ENCODE data around the gene MRRF. TPM values are rescaled to one million over a fixed set of nuclear protein-coding genes. Genes with fewer than 3 reads are reported as not detected.
A peak's percentile ranks its signal among the peaks of the same experiment; 100 is the strongest.

The MRRF gene
- polyA plus RNA-seq, 1 donor (not counting 4 experiments of a cell fraction or from before 2014, with no cell fraction given), result 82.6 TPM

- no peak overlapping the region for H2AFZ ChIP-seq (ENCODE audit: control insufficient read depth, low read length)
- H3K79me2 ChIP-seq (ENCODE audit: control insufficient read depth, insufficient read depth, low read length), result peaks cover 59% of the 10 kb centered on the region
- FAIRE-seq, result no peak
- H3K27me3 ChIP-seq (ENCODE audit: control insufficient read depth, extremely low read depth, insufficient read depth, low read length), result no peaks in the 10 kb centered on the region
- H4K20me1 ChIP-seq (ENCODE audit: control insufficient read depth, extremely low read depth, insufficient read depth, low read length), result no peaks in the 10 kb centered on the region
- no peak for DNase-seq (ENCODE audit: low read depth, low spot score)
- dilution Hi-C loops (cut with MboI; ENCODE audit: extremely low pct_ligation_motif_present, low sequenced_read_pairs), result no loop called here
- no peak overlapping the region for H3K9ac ChIP-seq (ENCODE audit: control insufficient read depth, extremely low read depth, insufficient read depth, low read length)
- peaks cover 4 to 8% of the 10 kb centered on the region in 2 experiments for H3K36me3 ChIP-seq (ENCODE audit: control insufficient read depth in 2 of 2, extremely low read depth in 1 of 2, insufficient read depth in 2 of 2, low read length in 2 of 2)
- H3K4me3 ChIP-seq (ENCODE audit: control insufficient read depth in 2 of 3, extremely low read depth in 1 of 3, insufficient read depth in 2 of 3, low read depth in 1 of 3, low read length in 3 of 3), result no peak overlapping the region
- no peaks in the 10 kb centered on the region for H3K9me1 ChIP-seq (ENCODE audit: control insufficient read depth, extremely low read depth, insufficient read depth, low read length)
- no peak overlapping the region for H3K27ac ChIP-seq (ENCODE audit: control insufficient read depth, insufficient read depth, low read length)
- H3K9me3 ChIP-seq (ENCODE audit: control insufficient read depth, low read depth, low read length), result no peaks in the 10 kb centered on the region
- H3K4me2 ChIP-seq (ENCODE audit: control insufficient read depth, extremely low read depth, insufficient read depth, low read depth, low read length), result no peak overlapping the region
- no peak for TF ChIP-seq EZH2 (IDR thresholded peaks at IDR 0.05; ENCODE audit: low read length)
- no peak for TF ChIP-seq CTCF (optimal IDR thresholded peaks at IDR 0.05 in 1 of 3, IDR thresholded peaks at IDR 0.05 in 1 of 3, conservative IDR thresholded peaks at IDR 0.05 in 1 of 3; ENCODE audit: extremely low read depth in 1 of 3, insufficient read depth in 2 of 3, low read length in 3 of 3)
- peaks cover 16% of the 10 kb centered on the region for H3K4me1 ChIP-seq (ENCODE audit: control insufficient read depth, extremely low read depth, insufficient read depth, low read length)
Measured at GRCh38 chr9:122262073-122262472, 2.6 kb upstream of the MRRF start.

GRCh38 chr9:122263699-122264349, 858 bp upstream of the MRRF start:
- FAIRE-seq, result no peak

More at GRCh38 chr9:122263699-122264349, 858 bp upstream of the MRRF start:
- Histone ChIP-seq H3K79me2 (ENCODE audit: control insufficient read depth, insufficient read depth, low read length) (peaks cover 72% of the 10 kb centered on the region), H3K9me1 (ENCODE audit: control insufficient read depth, extremely low read depth, insufficient read depth, low read length) (no peaks in the 10 kb centered on the region), H3K27me3 (ENCODE audit: control insufficient read depth, extremely low read depth, insufficient read depth, low read length) (no peaks in the 10 kb centered on the region), H2AFZ (ENCODE audit: control insufficient read depth, low read length) (peak overlapping the region; percentile 98), H4K20me1 (ENCODE audit: control insufficient read depth, extremely low read depth, insufficient read depth, low read length) (no peaks in the 10 kb centered on the region), H3K27ac (ENCODE audit: control insufficient read depth, insufficient read depth, low read length) (peak overlapping the region; percentile 91), H3K4me3 (ENCODE audit: control insufficient read depth in 2 of 3, extremely low read depth in 1 of 3, insufficient read depth in 2 of 3, low read depth in 1 of 3, low read length in 3 of 3) (peak overlapping the region; percentile 81 to 100 (median 90)), H3K36me3 (ENCODE audit: control insufficient read depth in 2 of 2, extremely low read depth in 1 of 2, insufficient read depth in 2 of 2, low read length in 2 of 2) (peaks cover 4 to 8% of the 10 kb centered on the region in 2 experiments), H3K9me3 (ENCODE audit: control insufficient read depth, low read depth, low read length) (no peaks in the 10 kb centered on the region), H3K4me2 (ENCODE audit: control insufficient read depth, extremely low read depth, insufficient read depth, low read depth, low read length) (peak overlapping the region; percentile 100), H3K9ac (ENCODE audit: control insufficient read depth, extremely low read depth, insufficient read depth, low read length) (peak overlapping the region; percentile 93), H3K4me1 (ENCODE audit: control insufficient read depth, extremely low read depth, insufficient read depth, low read length) (peaks cover 16% of the 10 kb centered on the region)
- no peak for DNase-seq (ENCODE audit: low read depth, low spot score)
- no peak for TF ChIP-seq EZH2 (IDR thresholded peaks at IDR 0.05; ENCODE audit: low read length)
- TF ChIP-seq CTCF (optimal IDR thresholded peaks at IDR 0.05 in 1 of 3, IDR thresholded peaks at IDR 0.05 in 1 of 3, conservative IDR thresholded peaks at IDR 0.05 in 1 of 3; ENCODE audit: extremely low read depth in 1 of 3, insufficient read depth in 2 of 3, low read length in 3 of 3), result no peak
- dilution Hi-C loops (cut with MboI; ENCODE audit: extremely low pct_ligation_motif_present, low sequenced_read_pairs), result no loop called here

Data from keratinocyte (primary cell).